HG03342 (cell line): Measurements from ENCODE around the gene PARN.
"Not testable (repeated sequence)": the region's sequence is repeated elsewhere in the genome, so short reads cannot be mapped to it uniquely, and the experiment has no call there.

Source experiments
- ATAC-seq: cut with Tn5 transposase; IDR thresholded peaks from one replicate; pipeline ENCODE4 v1.9.1; 2021; ENCODE audit warnings: mild to moderate bottlenecking, moderate library complexity; ENCODE audit not compliant: unreplicated experiment

PARN gene

GRCh38 chr16:14629919-14630619 lies at the start of gene PARN:
Gene PARN (minus strand): TSS chr16:14630260. CDS start chr16:14630125, 135 bp downstream.
- ATAC-seq, result peak; percentile 54

GRCh38 chr16:14678748-14679497 lies 48.9 kb upstream of the PARN start:
- no peak for ATAC-seq

GRCh38 chr16:14677627-14678026 lies 47.6 kb upstream of the PARN start:
- ATAC-seq, result no peak

GRCh38 chr16:14676633-14677032 lies 46.6 kb upstream of the PARN start:
- no peak for ATAC-seq

GRCh38 chr16:14672403-14672971 lies 42.4 kb upstream of the PARN start:
- ATAC-seq, result peak; percentile 78

- ATAC-seq, result no peak
These were observed 39.7 kb upstream of the PARN start for GRCh38 chr16:14669776-14670175.

- no peak for ATAC-seq
These were observed 38.6 kb upstream of the PARN start for GRCh38 chr16:14668556-14669223.

- ATAC-seq, result no peak
These were observed 37.5 kb upstream of the PARN start for GRCh38 chr16:14667347-14668266.

GRCh38 chr16:14658063-14658462 lies 28.0 kb upstream of the PARN start:
- no peak for ATAC-seq

GRCh38 chr16:14652726-14653125 lies 22.7 kb upstream of the PARN start:
- ATAC-seq, result no peak

- ATAC-seq, result no peak
These were observed 20.6 kb upstream of the PARN start for GRCh38 chr16:14650629-14651028.

- ATAC-seq, result no peak
These were observed 19.8 kb upstream of the PARN start for GRCh38 chr16:14649816-14650215.

GRCh38 chr16:14641926-14642325 lies 11.9 kb upstream of the PARN start:
- ATAC-seq, result no peak

- ATAC-seq, result no peak
These were observed 11.1 kb upstream of the PARN start for GRCh38 chr16:14641206-14641605.

GRCh38 chr16:14640538-14640937 lies 10.5 kb upstream of the PARN start:
- ATAC-seq, result no peak

GRCh38 chr16:14636951-14637240 lies 6.8 kb upstream of the PARN start:
- ATAC-seq, result not testable (repeated sequence)

GRCh38 chr16:14636179-14636950 lies 6.3 kb upstream of the PARN start:
- ATAC-seq, result not testable (repeated sequence)

GRCh38 chr16:14635395-14636165 lies 5.5 kb upstream of the PARN start:
- no peak for ATAC-seq

GRCh38 chr16:14634389-14634725 lies 4.3 kb upstream of the PARN start:
- ATAC-seq, result no peak
